NCI-H526 (cell line): ENCODE measurements around the gene CLASP2.
"Not testable (repeated sequence)": the region's sequence is repeated elsewhere in the genome, so short reads cannot be mapped to it uniquely, and the experiment has no call there.

ENCODE experiments used
- DNase-seq, 2 experiments: peaks; one replicate each; lab custom pipeline; 2025; lab: John Stamatoyannopoulos, UW

The CLASP2 gene

DNA sequence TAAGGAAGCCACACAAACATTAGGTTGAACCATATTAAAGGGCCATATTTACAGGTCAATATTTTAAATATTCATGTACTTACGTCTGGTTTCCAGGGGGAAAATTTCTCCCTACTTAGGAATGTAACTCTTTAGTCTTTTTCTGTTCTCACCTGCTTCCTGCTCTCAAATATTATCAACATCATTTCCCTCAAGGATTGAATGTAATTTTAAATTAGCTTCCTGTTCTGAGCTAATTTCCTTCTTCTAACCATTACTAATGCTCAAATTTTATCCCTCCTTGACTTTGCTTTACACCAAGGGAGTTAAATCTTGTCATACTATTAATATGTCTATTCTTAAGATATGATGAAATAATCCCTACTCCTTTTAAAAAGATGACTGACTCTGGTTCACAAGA, 174.5 kb downstream of the CLASP2 start:
- no peak for DNase-seq

DNA sequence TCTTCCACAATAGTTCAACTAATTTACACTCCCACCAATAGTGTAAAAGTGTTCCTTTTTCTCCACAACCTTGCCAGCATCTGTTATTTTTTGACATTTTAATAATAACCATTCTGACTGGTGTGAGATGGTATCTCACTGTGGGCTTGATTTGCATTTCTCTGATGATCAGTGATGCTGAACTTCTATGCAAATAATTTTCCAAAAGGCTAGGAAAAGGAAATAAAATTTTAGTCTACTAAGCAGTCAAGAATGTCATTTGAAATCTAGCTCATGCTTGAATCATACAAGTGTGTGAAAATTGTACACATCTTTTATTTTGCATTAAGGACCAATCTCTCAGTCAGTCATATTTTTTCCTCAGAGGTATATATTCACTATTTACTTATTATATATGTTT, 176.1 kb downstream of the CLASP2 start:
- DNase-seq: peak; percentile 78 to 80

DNA sequence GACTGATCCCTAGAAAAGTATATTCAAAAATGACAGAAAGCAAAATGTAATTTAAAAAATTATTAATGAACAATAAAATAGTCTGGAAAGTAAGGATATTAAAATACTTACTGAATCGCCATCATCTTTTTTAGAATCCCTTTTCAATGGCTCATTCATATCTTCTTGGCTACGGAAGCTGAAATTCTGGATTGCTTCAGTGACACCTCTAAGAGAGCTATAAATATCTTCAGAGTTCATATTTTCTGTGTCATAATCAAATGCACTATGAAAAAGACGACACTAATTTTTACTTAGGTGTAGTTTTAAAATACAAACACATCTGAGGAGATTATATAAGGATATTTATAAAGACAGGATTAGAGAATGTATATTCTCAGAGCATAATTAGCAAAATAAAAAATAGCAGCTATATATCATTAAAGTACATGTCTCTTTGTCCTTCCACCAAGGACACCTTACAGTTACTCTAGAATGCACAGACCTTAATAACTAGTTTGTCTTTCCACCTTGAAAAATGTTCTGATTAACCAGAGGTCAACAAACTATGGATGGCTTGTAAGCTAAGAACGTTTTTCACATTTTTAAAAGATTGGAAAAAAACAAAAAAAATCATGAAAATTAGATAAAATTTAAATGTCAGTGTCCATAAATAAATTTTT, 179.2 kb downstream of the CLASP2 start:
- no peak for DNase-seq

DNA sequence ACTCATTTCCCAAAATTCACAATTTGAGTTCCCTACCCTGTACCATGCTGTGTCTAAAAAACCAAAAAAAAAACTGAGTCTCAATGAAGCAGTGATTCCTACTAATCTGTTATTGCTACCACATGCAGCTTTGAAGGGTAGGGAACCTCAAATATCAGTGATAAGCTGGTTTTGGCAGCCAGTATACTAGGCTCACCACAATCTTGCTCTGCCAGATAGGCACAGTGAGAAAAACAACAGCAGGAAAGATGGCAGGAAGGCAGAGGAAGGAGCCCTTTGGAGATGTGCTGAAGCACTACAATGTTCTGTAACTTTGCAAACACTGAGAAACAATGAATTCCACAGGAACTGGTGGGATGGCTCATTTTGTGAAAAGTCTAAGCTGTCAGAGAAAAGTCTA, 180.9 kb downstream of the CLASP2 start:
- DNase-seq: no peak

DNA sequence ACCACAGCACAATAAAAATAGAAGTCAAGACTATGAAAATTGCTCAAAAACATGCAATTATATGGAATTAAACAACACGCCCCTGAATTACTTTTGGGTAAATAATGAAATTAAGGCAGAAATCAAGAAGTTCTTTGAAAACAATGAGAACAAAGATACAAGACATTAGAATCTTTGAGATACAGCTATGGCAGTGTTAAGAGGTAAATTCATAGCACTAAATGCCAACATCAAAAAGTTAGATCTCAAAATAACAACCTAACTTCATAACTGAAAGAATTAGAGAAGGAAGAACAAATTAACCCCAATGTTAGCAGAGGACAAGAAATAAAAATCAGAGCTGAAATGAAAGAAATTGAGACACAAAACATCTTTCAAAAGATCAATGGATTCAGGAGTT, 191.3 kb downstream of the CLASP2 start:
- no peak for DNase-seq

DNA sequence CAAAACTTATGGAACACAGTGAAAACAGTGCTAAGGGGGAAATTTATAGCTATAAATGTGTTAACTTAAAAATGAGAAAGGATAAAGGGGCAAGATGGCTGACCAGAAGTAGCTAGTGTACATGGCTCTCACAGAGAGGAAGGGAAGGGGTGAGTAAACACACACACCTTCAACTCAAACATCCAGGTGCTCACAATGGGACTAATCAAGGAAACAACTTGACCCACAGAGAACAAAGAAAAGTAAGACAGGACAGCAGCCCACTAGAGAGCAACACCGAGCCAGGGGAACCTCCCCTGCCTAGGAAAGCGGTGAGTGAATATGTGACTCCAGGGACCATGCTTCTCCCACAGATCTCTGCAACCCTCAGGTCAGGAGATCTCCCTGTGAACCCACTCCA, 192.8 kb downstream of the CLASP2 start:
- no peak for DNase-seq

DNA sequence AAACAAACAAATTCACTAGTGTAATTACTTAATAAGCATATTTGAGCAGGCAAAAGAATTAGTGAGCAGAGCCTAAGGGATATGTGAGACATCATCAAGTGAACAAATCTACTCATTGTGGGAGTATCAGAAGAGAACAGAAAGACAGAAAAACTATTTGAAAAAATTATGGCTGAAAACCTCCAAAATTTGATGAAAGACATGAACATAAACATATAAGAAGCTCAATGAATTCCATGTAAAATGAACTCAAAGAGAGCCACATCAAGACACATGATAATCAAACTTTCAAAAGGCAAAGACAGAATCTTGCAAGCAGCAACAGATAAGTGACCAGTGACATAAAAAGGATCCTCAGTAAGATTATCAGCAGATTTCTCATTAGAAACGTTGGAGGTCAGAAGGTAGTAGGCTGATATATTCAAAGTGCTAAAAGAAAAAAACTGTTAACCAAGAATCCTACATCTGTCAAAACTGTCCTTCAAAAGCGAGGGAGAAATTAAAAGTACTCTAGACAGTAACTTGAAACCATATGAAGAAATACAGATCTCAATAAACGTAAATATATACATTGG, 194.9 kb downstream of the CLASP2 start:
- no peak for DNase-seq

DNA sequence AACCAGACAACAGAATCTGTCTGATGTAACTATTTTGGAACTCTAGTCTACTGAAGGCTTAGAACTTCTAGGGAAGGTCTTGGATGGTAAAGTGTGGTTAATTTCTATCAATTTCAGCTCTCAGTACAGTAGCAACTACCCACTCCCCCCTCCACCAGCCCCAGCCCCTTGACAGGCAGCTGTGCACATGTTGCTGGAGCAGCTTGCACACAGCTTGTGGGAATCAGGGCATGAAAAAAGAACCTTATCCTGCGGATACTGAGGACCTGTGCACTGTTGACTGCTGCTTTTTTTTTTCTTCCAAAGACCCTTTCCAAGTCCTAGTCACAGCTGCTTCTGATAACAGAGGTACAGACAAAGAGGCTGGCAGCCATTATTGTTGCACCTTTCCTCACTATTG, 196.3 kb downstream of the CLASP2 start:
- DNase-seq: no peak

DNA sequence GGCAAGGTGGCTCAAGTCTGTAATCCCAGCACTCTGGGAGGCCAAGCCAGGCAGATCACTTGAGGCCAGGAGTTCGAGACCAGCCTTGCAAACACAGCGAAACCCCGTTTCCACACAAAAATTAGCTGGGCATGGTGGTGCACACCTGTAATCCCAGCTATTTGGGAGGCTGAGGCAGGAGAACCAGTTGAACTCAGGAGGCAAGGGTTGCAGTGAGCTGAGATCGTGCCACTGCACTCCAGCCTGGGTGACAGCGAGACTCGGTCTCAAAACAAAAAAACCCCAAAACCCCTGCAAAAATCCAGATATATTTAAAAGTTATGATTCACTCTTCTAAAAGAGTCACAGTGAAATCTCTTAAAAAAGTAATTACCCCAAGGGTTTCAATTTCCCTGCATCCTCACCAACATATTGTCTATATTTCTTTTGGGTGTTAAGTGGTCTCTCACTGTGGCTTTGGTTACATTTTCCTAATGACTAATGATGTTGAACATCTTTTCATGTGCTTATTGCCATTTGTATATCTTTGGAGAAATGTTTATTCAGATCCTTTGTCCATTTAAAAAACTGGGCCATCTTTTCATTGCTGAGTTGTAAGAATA, 204.7 kb downstream of the CLASP2 start:
- DNase-seq: no peak

DNA sequence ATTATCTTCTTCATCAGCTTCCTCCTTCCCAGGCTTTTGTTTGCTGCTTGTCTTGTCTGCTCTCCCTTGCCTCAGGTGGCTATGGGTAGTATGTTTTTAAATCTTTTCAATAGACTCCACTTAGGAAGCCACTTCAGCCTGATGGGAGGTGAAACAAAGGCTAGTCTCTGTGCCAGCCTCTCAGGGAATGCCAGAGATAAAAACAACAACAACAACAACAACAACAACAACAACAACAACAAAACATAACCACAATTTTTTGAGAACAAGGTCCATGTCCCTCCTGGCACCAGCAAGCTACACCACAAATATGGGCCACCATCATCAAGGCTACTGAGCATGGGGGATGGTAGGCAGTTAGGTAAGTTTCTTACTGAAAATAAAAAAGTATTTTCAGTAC, 213.0 kb downstream of the CLASP2 start:
- no peak for DNase-seq

DNA sequence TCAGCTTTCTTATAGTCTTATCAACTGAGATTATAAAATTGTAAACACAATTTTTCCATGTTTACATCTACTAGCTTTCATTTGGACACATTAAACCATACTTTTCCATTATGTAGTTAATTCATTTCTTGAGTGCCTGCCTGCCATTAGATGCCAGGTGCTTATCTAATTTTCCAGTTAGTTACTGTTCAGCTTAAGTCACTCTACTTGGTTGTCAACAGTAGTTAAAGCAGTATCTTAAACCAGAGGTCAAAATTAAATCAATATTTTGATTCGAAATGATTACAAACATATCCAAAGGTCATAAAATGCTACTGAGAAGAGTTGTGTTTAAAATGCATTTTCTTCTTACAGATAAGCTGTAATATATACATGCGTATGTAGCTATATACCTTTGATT, 221.6 kb downstream of the CLASP2 start:
- no peak for DNase-seq

DNA sequence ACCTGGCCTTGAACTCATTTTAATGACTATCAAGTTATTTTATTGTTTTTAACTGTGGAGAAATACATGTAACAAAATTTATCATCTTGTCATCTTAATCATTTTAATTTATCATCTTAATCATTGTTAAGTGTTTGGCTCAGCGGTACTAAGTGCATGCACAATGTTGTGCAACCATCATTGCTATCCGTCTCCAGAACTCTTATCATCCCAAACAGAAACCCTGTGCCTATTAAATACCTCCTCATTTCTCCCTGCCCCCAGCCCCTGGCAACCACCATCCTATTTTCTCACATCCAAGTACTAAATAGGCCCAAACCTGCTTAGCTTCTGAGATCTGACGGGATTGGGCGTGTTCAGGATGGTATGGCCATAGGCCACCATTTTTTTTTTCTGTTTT, 226.3 kb downstream of the CLASP2 start:
- no peak for DNase-seq

DNA sequence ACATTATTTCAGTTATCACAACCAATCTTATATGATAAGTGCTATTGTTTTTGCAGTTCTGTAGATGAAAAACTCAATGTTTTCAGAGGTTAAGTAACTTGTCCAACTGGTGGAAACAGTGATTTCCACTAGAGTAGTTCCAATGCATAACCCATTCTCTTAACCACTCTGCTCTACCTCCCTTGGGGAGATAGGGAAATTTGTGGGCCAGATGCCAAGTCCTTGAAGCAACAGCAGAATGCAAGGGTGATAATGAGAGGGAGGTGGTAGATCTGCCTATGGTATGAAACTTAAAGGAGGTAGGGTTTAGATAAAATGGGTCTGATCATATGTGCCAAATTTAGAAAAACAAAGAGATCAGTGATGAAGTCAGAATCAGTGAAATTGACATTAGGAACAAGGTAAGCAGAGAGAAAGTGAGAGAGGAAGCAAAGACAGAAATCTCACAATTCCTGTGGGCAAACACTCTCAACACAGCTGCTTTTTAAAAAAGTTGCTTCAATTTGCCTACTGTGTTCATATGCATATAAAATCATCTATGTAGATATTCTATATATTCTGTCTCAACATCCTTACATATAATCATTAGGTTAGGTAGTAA, 227.3 kb downstream of the CLASP2 start:
- peak; percentile 32 to 61 for DNase-seq

DNA sequence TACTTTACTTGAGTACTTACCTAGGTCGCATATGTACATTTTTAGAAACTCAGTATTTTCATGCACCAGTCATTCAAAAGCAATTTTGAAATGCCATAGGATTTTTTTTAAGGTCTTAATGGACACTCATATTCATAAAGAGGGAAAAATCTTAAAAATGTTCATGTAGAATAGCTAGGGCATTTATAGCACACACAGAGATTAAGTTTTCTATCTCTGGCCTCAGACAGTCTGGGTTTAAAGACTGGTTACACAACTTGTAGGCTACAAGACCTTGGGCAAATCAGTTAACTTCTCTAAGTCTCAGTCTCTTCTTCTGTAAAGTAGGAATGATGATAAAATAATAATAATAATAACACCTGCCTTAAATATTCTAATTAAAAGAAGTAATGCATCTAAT, 229.4 kb downstream of the CLASP2 start:
- DNase-seq: no peak

DNA sequence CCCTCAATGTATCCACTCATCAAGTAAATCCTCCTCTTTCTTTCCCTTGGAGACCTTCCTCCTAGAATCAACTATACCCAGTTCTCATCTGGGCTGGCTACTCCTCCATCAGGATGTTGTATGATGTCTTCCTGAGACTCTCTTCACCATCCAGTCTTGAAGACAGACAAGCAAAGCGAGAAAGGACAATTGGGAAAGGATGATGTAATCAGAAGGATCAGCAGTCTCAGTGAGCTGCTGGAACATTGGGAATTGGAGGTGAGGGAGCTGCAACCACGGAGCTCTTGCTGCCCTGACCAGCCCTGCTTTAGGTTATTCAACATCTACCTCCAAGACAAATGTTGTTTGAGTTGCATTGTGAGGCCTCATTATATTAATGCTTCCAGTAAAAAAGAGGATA, 229.8 kb downstream of the CLASP2 start:
- DNase-seq: no peak

DNA sequence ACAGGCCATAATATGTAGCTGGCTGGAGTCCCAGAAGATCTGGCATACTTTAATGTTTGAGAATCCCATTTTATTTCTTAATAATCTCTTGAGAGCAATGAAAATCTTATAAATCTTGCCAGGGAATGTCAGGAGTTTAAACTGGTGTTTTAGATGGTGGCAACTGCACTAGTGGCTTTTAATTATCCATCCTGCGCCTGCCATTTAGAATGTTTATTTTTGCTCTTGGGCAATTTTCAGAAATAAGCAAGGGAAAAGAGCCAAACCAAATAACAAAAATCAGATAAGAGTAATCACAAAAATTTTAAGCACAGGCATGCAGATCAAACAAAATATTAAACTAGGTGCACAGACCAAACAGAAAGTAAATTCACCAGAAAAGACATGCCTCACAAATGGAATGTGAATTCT, 235.9 kb downstream of the CLASP2 start:
- no peak for DNase-seq

DNA sequence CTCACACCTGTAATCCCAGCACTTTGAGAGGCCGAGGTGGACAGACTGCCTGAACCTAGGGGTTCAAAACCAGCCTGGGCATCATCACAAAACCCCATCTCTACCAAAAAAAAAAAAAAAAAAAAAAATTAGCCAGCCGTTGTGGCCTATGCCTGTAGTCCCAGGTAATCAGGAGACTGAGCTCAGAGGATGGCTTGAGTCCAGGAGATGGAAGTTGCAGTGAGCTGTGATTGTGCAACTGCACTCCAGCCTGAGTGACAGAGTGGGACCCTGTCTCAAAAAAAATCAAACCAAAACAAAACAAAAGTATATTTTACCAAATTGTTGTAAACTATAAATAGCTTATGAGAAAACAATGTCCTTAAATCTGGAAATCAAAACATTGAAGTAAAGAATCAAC, 243.2 kb downstream of the CLASP2 start:
- no peak for DNase-seq

DNA sequence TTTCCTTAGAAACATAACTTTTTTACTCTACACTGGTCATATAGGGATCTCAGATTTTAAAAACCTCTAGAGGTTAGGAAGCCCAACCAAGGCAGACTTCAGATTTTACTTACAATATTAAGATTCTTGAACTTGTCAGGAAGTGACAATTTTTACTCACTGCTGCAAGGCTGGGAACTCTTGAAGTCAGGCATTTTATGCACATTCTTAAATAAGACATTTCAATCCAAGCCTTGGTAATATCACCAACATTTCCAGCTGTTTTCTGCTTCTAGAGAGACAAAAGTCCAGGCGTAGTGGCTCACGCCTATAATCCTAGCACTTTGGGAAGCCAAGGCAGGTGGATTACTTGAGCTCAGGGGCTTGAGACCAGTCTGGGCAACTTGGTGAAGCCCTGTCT, 244.2 kb downstream of the CLASP2 start:
- DNase-seq: no peak

DNA sequence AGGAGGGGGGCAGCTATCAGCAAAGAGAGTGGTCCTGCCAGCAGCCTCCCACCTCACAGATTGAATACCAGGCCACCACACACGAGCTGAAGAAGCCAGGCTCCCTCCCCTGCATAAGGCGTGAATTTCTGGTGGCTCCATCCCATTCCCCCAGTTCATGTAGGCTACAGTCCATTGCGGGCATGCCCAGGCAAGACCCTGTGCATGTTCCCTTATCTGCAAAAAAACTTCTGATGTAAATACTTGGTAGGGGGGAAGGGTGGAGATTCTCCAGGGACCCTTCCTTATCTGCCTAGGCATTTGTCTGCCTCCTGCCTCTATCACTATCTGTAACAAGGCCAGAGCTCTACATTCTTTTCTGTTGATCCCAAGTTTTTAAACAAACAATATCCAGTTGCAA, 250.3 kb downstream of the CLASP2 start:
- no peak for DNase-seq

DNA sequence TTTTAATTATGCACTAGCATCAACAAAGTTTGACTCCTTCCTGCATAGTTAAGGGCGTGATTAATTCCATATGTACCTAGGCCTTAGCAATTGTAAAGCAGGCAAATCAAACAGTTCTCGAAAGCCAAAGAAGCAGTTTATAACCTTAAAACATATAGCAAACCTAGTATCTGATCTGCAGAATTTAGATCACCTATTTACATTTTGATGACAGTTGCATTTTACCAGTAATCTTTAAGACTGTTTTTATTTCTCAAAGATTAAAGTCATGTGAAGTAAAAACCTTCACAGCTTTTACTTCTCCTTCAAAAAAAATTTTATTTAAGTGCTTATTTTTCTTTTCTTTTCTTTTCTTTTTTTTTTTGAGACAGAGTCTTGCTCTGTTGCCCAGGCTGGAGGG, 257.0 kb downstream of the CLASP2 start:
- DNase-seq: no peak

DNA sequence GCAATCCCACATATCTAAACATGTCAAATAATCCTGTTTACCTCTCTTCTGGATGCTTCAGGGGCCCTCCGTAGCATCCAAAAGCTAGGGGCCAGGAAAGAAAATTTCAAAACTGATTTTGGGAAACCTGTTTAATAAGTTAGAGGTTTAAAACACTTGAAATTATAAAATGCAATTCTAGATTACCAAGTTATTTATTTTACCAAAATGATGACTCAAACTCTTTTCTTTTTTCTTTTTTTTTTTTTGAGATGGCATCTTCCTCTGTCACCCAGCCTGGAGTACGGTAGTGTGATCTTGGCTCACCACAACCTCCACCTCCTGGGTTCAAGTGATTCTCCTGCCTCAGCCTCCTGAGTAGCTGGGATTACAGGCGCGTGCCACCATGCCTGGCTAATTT, 258.5 kb downstream of the CLASP2 start:
- DNase-seq: not testable (repeated sequence)

DNA sequence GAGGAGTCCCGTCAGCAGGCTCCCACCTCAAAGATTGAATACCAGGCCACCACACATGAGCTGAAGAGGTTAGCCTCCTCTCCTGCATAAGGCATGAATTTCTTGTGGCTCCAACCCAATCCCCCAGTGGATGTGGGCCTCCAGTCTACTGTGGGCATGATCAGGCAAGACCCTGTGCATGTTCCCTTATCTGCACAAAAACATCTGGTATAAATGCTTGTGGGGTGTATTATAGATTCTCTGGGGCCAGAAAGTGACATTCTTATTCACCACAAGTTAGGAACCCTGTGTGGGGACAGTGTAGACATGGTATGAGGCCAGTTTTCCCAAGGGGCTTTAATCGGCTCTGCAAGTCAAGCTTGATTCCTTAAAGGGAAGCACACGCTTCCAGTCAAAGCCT, 259.6 kb downstream of the CLASP2 start:
- no peak for DNase-seq

DNA sequence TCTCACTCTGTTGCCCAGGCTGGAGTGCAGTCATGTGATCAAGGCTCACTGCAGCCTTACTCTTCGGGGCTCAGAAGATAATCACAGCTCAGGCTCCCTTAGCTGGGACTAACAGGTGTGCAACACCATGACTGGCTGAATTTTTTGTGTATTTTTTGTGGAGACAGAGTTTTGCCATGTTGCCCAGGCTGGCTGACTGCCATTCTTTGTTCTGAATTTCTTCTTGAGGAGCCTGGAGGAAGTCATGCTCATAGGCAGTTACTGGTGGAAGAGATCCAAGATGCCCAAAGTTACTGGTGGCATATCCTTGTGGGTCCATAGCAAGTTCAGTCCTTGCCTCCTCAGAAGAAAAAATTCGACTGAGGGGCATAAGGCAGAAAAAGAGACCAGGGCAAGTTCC, 261.3 kb downstream of the CLASP2 start:
- DNase-seq: no peak
